Measurements from ENCODE around the gene PTPRE.

DNA sequence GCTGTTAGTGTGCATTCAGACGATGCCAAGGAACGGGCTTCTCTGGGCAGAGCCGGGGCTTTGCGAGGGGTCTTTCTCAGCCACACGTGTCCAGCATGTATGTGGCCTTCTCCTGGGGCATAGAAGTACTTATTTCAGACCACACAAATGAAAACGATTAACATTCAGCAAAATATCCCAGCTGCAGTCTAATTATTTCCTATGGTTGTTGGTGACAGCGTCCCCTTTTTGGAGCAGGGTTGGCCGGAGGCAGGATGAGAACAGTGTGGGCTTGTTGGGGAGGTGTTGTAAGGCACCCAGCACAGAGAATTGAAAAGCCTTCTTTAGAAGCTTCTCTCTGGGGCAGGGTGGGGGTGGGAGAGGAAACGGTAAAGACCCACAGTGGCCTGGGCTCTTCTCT lies 54.2 kb downstream of the PTPRE start:
- TF ChIP-seq, protein P1, sequence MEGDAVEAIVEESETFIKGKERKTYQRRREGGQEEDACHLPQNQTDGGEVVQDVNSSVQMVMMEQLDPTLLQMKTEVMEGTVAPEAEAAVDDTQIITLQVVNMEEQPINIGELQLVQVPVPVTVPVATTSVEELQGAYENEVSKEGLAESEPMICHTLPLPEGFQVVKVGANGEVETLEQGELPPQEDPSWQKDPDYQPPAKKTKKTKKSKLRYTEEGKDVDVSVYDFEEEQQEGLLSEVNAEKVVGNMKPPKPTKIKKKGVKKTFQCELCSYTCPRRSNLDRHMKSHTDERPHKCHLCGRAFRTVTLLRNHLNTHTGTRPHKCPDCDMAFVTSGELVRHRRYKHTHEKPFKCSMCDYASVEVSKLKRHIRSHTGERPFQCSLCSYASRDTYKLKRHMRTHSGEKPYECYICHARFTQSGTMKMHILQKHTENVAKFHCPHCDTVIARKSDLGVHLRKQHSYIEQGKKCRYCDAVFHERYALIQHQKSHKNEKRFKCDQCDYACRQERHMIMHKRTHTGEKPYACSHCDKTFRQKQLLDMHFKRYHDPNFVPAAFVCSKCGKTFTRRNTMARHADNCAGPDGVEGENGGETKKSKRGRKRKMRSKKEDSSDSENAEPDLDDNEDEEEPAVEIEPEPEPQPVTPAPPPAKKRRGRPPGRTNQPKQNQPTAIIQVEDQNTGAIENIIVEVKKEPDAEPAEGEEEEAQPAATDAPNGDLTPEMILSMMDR (conservative IDR thresholded peaks at IDR 0.05 in 1 of 2, IDR thresholded peaks at IDR 0.05 in 1 of 2; ENCODE audit: extremely low read depth in 1 of 2, insufficient read depth in 1 of 2, low read depth in 1 of 2, low read length in 2 of 2): no peak
- no peak for TF ChIP-seq EZH2 (IDR thresholded peaks at IDR 0.05; ENCODE audit: borderline replicate concordance, low read length)
